ENCODE results near the gene DNAH8.

Gene DNAH8

GRCh38 chr6:39079197-39080125 lies 364.4 kb downstream of the DNAH8 start:
- DNase-seq: no peak
